IPS DF 4.7 (cell line): ENCODE results near the gene TCFL5.
"Not testable (repeated sequence)": the region's sequence is repeated elsewhere in the genome, so short reads cannot be mapped to it uniquely, and the experiment has no call there.

Experiments used
- DNase-seq: peaks from one replicate; pipeline ENCODE4 v3.0.0-alpha.2; 2013; ENCODE audit warnings: low spot score; ENCODE audit errors: extremely low read depth

TCFL5 gene

GRCh38 chr20:62880147-62880934, 18.7 kb upstream of the TCFL5 start:
- DNase-seq = no peak

GRCh38 chr20:62879275-62880146, 17.9 kb upstream of the TCFL5 start:
- no peak for DNase-seq

- DNase-seq = no peak
Measured at GRCh38 chr20:62878244-62879038, 16.8 kb upstream of the TCFL5 start.

- DNase-seq = no peak
Measured at GRCh38 chr20:62876902-62877816, 15.5 kb upstream of the TCFL5 start.

- DNase-seq = no peak
Measured at GRCh38 chr20:62876501-62876901, 14.9 kb upstream of the TCFL5 start.

GRCh38 chr20:62875419-62876361, 14.1 kb upstream of the TCFL5 start:
- no peak for DNase-seq

- no peak for DNase-seq
Measured at GRCh38 chr20:62874964-62875344, 13.3 kb upstream of the TCFL5 start.

GRCh38 chr20:62873681-62874031, 12.0 kb upstream of the TCFL5 start:
- DNase-seq = not testable (repeated sequence)

GRCh38 chr20:62873280-62873679, 11.7 kb upstream of the TCFL5 start:
- DNase-seq = no peak

- no peak for DNase-seq
Measured at GRCh38 chr20:62872862-62873261, 11.2 kb upstream of the TCFL5 start.

GRCh38 chr20:62872184-62872847, 10.7 kb upstream of the TCFL5 start:
- no peak for DNase-seq

- DNase-seq = no peak
Measured at GRCh38 chr20:62864207-62864606, 2.6 kb upstream of the TCFL5 start.

GRCh38 chr20:62860924-62861691, 514 bp downstream of the TCFL5 start:
- DNase-seq = no peak

GRCh38 chr20:62860391-62860923, 1.2 kb downstream of the TCFL5 start:
- no peak for DNase-seq

- DNase-seq = no peak
Measured at GRCh38 chr20:62859721-62860120, 1.9 kb downstream of the TCFL5 start.

GRCh38 chr20:62858058-62858830, 3.4 kb downstream of the TCFL5 start:
- DNase-seq = no peak

- no peak for DNase-seq
Measured at GRCh38 chr20:62856931-62857619, 4.5 kb downstream of the TCFL5 start.
